ENCODE results near the gene IRX3. TPM values are rescaled to one million over a fixed set of nuclear protein-coding genes. Genes with fewer than 3 reads are reported as not detected.
"Not testable (repeated sequence)": the region's sequence is repeated elsewhere in the genome, so short reads cannot be mapped to it uniquely, and the experiment has no call there.

IRX3 gene
- total RNA-seq, 4 donors from 2014 or later = not detected

- H3K27ac ChIP-seq = no peak overlapping the region
- H3K4me3 ChIP-seq = no peak overlapping the region
- peak in 1 of 3 donors; percentile 17 for DNase-seq
- H3K4me1 ChIP-seq = no peaks in the 10 kb centered on the region
- H3K36me3 ChIP-seq = no peaks in the 10 kb centered on the region
- H3K9me3 ChIP-seq = no peaks in the 10 kb centered on the region
- no peaks in the 10 kb centered on the region for H3K27me3 ChIP-seq
- TF ChIP-seq CTCF (IDR thresholded peaks at IDR 0.05) (no peak), POLR2A (IDR thresholded peaks at IDR 0.05) (no peak)
Measured at GRCh38 chr16:54253118-54253517, 33.5 kb downstream of the IRX3 start.

GRCh38 chr16:54248863-54249710 lies 37.5 kb downstream of the IRX3 start:
- Histone ChIP-seq H3K27me3 (no peaks in the 10 kb centered on the region), H3K4me1 (no peaks in the 10 kb centered on the region), H3K4me3 (no peak overlapping the region), H3K36me3 (no peaks in the 10 kb centered on the region), H3K27ac (no peak overlapping the region), H3K9me3 (no peaks in the 10 kb centered on the region)
- TF ChIP-seq POLR2A (IDR thresholded peaks at IDR 0.05) = no peak
- TF ChIP-seq CTCF (IDR thresholded peaks at IDR 0.05) = no peak
- no peak for DNase-seq

GRCh38 chr16:54247705-54248104 lies 38.9 kb downstream of the IRX3 start:
- H3K36me3 ChIP-seq, H3K4me3 ChIP-seq, H3K9me3 ChIP-seq, DNase-seq, H3K27ac ChIP-seq, H3K27me3 ChIP-seq, H3K4me1 ChIP-seq: not testable (repeated sequence)

GRCh38 chr16:54246454-54246821 lies 40.1 kb downstream of the IRX3 start:
- H3K27ac ChIP-seq = no peak overlapping the region
- no peaks in the 10 kb centered on the region for H3K9me3 ChIP-seq
- no peaks in the 10 kb centered on the region for H3K36me3 ChIP-seq
- H3K4me3 ChIP-seq = no peak overlapping the region
- DNase-seq = peak in 1 of 3 donors; percentile 28
- H3K4me1 ChIP-seq = no peaks in the 10 kb centered on the region
- TF ChIP-seq CTCF (IDR thresholded peaks at IDR 0.05) (no peak), POLR2A (IDR thresholded peaks at IDR 0.05) (no peak)
- no peaks in the 10 kb centered on the region for H3K27me3 ChIP-seq

- no peak overlapping the region for H3K4me3 ChIP-seq
- H3K27ac ChIP-seq = no peak overlapping the region
- H3K4me1 ChIP-seq = no peaks in the 10 kb centered on the region
- DNase-seq = no peak
- no peaks in the 10 kb centered on the region for H3K36me3 ChIP-seq
- no peak for TF ChIP-seq POLR2A (IDR thresholded peaks at IDR 0.05)
- no peak for TF ChIP-seq CTCF (IDR thresholded peaks at IDR 0.05)
- H3K27me3 ChIP-seq = no peaks in the 10 kb centered on the region
- no peaks in the 10 kb centered on the region for H3K9me3 ChIP-seq
Measured at GRCh38 chr16:54245788-54246453, 40.7 kb downstream of the IRX3 start.

Data from Peyer's patch (tissue), 4 donors.